Endodermal cell (in vitro differentiated cells): ENCODE measurements around the gene SLC8B1. TPM values are rescaled to one million over a fixed set of nuclear protein-coding genes. Genes with fewer than 3 reads are reported as not detected.

ENCODE experiments used
- DNase-seq: peaks from one replicate; pipeline ENCODE4 v3.0.0-alpha.2; 2017
- H3K27ac ChIP-seq: 2 replicates; pipeline ENCODE4 v1.5.1; 2013; ENCODE audit warnings: mild to moderate bottlenecking, low read depth, low read length, moderate library complexity
- H3K27me3 ChIP-seq: 2 replicates; pipeline ENCODE4 v1.6.1; 2013; ENCODE audit warnings: mild to moderate bottlenecking, low read length, moderate library complexity; ENCODE audit not compliant: insufficient read depth, control insufficient read depth, poor library complexity, severe bottlenecking
- H3K36me3 ChIP-seq: 2 replicates; pipeline ENCODE4 v1.7.0; 2013; ENCODE audit warnings: mild to moderate bottlenecking, low read length, moderate library complexity; ENCODE audit not compliant: control insufficient read depth, insufficient read depth
- H3K4me1 ChIP-seq: one replicate; pipeline ENCODE4 v1.7.0; 2013; ENCODE audit warnings: low read length; ENCODE audit not compliant: control insufficient read depth, insufficient read depth
- H3K4me3 ChIP-seq: 2 replicates; pipeline ENCODE4 v1.5.1; 2013; ENCODE audit warnings: mild to moderate bottlenecking, low read length, moderate library complexity
- H3K9ac ChIP-seq: 2 replicates; pipeline ENCODE4 v1.6.1; 2013; ENCODE audit warnings: mild to moderate bottlenecking, low read length, moderate library complexity; ENCODE audit not compliant: poor library complexity, severe bottlenecking; ENCODE audit errors: extremely low read depth
- H3K9me3 ChIP-seq: 2 replicates; pipeline ENCODE4 v1.6.1; 2013; ENCODE audit warnings: mild to moderate bottlenecking, low read length, moderate library complexity; ENCODE audit not compliant: control insufficient read depth
- H3K27ac Mint-ChIP-seq: 2 replicates; pipeline ENCODE4 v1.8.0; 2020; ENCODE audit warnings: mixed read lengths
- H3K27me3 Mint-ChIP-seq: 2 replicates; pipeline ENCODE4 v1.8.0; 2021; ENCODE audit warnings: mild to moderate bottlenecking, mixed read lengths; ENCODE audit not compliant: insufficient read depth
- H3K36me3 Mint-ChIP-seq: 2 replicates; pipeline ENCODE4 v1.8.0; 2020; ENCODE audit warnings: low read depth, mixed read lengths
- H3K4me1 Mint-ChIP-seq: 2 replicates; pipeline ENCODE4 v1.8.0; 2020; ENCODE audit warnings: mixed read lengths
- H3K4me3 Mint-ChIP-seq: 2 replicates; pipeline ENCODE4 v1.8.0; 2020; ENCODE audit warnings: mild to moderate bottlenecking, moderate library complexity, mixed read lengths
- H3K9me3 Mint-ChIP-seq: 2 replicates; pipeline ENCODE4 v1.8.0; 2020; ENCODE audit warnings: mild to moderate bottlenecking, mixed read lengths
- WGBS, 2 experiments: methylation state at CpG; one replicate each; pipeline versions ENCODE4 v1.1.5 to v1.1.7; 2013; ENCODE audit warnings: missing lambda C conversion rate in 2 of 2, mixed read lengths in 1 of 2; ENCODE audit not compliant: insufficient coverage in 1 of 2, insufficient read length in 1 of 2; 5-methylcytosine and 5-hydroxymethylcytosine counted together
- total RNA-seq, 2 donors: library from RNA; stranded (reverse); fragmentation: NEBNext Ultra II Directional in 1 of 2; extraction: Animal tissue kit (Norgen Biotek cat#: 25700) in 1 of 2; gene quantifications; 2 replicates in 1 of 2; 3 replicates in 1 of 2; pipeline ENCODE4 v1.2.1, GENCODE V29; 2021
- TF ChIP-seq, protein P1 (sequence below): fragments of 200-600 bp; sonication (generic); conservative IDR thresholded peaks from 2 replicates; pipeline ENCODE4 v1.5.0; 2021; ENCODE audit warnings: antibody characterized with exemption, mild to moderate bottlenecking

Gene SLC8B1
- total RNA-seq, 2 donors from 2014 or later, result 6.9 to 9.1 TPM

- no peak overlapping the region for H3K27ac Mint-ChIP-seq
Measured at GRCh38 chr12:113341535-113341934, 6.6 kb upstream of the SLC8B1 start.

DNA sequence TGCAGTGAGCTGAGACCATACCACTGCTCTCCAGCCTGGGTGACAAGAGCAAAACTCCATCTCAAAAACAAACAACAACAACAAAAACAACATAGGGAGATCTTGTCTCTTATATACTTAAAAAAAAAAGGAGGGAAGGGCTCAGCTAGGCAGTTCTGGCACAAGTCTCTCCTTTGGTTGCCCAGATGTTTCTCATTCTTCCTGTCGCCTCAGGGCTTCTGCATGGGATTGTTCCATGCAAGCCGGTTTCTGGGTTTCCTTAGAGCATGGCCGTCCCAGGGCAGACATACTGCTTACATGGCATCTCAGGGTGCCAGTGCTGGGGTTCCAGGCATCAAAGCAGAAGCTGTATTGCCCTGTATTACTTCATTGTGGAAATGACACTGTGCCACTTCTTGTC, 5.2 kb upstream of the SLC8B1 start:
- H3K27me3 ChIP-seq, result no peaks in the 10 kb centered on the region
- H3K27me3 Mint-ChIP-seq, result peaks cover 25% of the 10 kb centered on the region
- DNase-seq, result no peak
- H3K27ac ChIP-seq, result no peak overlapping the region
- 81 to 89% methylated on average over 2 to 3 of the region's 3 CpGs for WGBS, 2 experiments
- no peaks in the 10 kb centered on the region for H3K36me3 ChIP-seq
- no peaks in the 10 kb centered on the region for H3K36me3 Mint-ChIP-seq
- H3K4me3 Mint-ChIP-seq, result no peak overlapping the region
- TF ChIP-seq, protein P1, sequence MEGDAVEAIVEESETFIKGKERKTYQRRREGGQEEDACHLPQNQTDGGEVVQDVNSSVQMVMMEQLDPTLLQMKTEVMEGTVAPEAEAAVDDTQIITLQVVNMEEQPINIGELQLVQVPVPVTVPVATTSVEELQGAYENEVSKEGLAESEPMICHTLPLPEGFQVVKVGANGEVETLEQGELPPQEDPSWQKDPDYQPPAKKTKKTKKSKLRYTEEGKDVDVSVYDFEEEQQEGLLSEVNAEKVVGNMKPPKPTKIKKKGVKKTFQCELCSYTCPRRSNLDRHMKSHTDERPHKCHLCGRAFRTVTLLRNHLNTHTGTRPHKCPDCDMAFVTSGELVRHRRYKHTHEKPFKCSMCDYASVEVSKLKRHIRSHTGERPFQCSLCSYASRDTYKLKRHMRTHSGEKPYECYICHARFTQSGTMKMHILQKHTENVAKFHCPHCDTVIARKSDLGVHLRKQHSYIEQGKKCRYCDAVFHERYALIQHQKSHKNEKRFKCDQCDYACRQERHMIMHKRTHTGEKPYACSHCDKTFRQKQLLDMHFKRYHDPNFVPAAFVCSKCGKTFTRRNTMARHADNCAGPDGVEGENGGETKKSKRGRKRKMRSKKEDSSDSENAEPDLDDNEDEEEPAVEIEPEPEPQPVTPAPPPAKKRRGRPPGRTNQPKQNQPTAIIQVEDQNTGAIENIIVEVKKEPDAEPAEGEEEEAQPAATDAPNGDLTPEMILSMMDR, result no peak
- no peak overlapping the region for H3K9ac ChIP-seq
- no peaks in the 10 kb centered on the region for H3K4me1 ChIP-seq
- no peaks in the 10 kb centered on the region for H3K4me1 Mint-ChIP-seq
- no peak overlapping the region for H3K27ac Mint-ChIP-seq
- H3K4me3 ChIP-seq, result no peak overlapping the region
- H3K9me3 Mint-ChIP-seq, result no peaks in the 10 kb centered on the region
- H3K9me3 ChIP-seq, result no peaks in the 10 kb centered on the region

More at GRCh38 chr12:113341535-113341934, 6.6 kb upstream of the SLC8B1 start:
- TF ChIP-seq, protein P1, result no peak
- H3K4me3 ChIP-seq, result no peak overlapping the region
- no peak overlapping the region for H3K27ac ChIP-seq
- Mint-ChIP-seq H3K36me3 (no peaks in the 10 kb centered on the region), H3K4me3 (no peak overlapping the region), H3K4me1 (no peaks in the 10 kb centered on the region), H3K9me3 (no peaks in the 10 kb centered on the region), H3K27me3 (peaks cover 15% of the 10 kb centered on the region)
- H3K27me3 ChIP-seq, result no peaks in the 10 kb centered on the region
- H3K9me3 ChIP-seq, result no peaks in the 10 kb centered on the region
- no peak overlapping the region for H3K9ac ChIP-seq
- H3K4me1 ChIP-seq, result no peaks in the 10 kb centered on the region
- H3K36me3 ChIP-seq, result no peaks in the 10 kb centered on the region
- 87 to 93% methylated on average over 5 to 6 of the region's 6 CpGs for WGBS, 2 experiments
- DNase-seq, result no peak

DNA sequence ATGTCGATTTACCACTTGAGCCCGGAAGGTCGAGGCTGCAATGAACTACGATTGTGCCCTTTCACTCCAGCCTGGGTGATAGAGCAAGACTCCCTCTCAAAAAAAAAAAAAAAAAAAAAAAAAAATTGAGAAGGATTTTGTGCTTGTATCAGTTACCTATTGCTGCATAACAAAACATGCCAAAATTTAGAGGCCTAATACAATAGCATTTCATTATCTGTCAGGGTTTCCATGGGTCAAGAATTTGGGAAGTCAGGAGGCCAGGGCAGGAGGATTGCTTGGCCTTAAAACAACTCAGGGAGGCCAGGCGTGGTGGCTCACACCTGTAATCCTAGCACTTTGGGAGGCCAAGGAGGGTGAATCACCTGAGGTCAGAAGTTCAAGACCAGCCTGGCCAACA, 4.6 kb upstream of the SLC8B1 start:
- Mint-ChIP-seq H3K27me3 (peaks cover 27% of the 10 kb centered on the region), H3K27ac (no peak overlapping the region), H3K36me3 (no peaks in the 10 kb centered on the region), H3K9me3 (no peaks in the 10 kb centered on the region), H3K4me1 (no peaks in the 10 kb centered on the region), H3K4me3 (no peak overlapping the region)
- no peak for DNase-seq
- no peaks in the 10 kb centered on the region for H3K36me3 ChIP-seq
- TF ChIP-seq, protein P1, result no peak
- WGBS, 2 experiments, result 80 to 91% methylated on average over 5 of the region's 5 CpGs
- no peak overlapping the region for H3K9ac ChIP-seq
- no peak overlapping the region for H3K27ac ChIP-seq
- H3K27me3 ChIP-seq, result peaks cover 2% of the 10 kb centered on the region
- H3K9me3 ChIP-seq, result no peaks in the 10 kb centered on the region
- no peaks in the 10 kb centered on the region for H3K4me1 ChIP-seq
- no peak overlapping the region for H3K4me3 ChIP-seq
